D721Med (cell line): ENCODE data around the gene RBM44.

Source experiments
- DNase-seq: peaks from one replicate; pipeline ENCODE4 v3.0.0; 2011; ENCODE audit warnings: low spot score; ENCODE audit not compliant: insufficient read length
- FAIRE-seq: peaks from 2 replicates; lab custom pipeline; 2011; peaks lifted over from hg19 to GRCh38; lab: Jason Lieb, UNC
- CTCF ChIP-seq: IDR thresholded peaks from 2 replicates; pipeline ENCODE4 v1.5.1; 2012; ENCODE audit warnings: mild to moderate bottlenecking, control low read depth; ENCODE audit not compliant: insufficient read depth; ENCODE audit errors: missing control alignments

Gene RBM44

GRCh38 chr2:237876951-237877491 is 78.4 kb downstream of the RBM44 start:
- FAIRE-seq (no peak), DNase-seq (no peak)
- TF ChIP-seq CTCF: no peak

- FAIRE-seq: no peak
- DNase-seq: no peak
- TF ChIP-seq CTCF: no peak
Measured at GRCh38 chr2:237877576-237878307, 79.2 kb downstream of the RBM44 start.

DNA sequence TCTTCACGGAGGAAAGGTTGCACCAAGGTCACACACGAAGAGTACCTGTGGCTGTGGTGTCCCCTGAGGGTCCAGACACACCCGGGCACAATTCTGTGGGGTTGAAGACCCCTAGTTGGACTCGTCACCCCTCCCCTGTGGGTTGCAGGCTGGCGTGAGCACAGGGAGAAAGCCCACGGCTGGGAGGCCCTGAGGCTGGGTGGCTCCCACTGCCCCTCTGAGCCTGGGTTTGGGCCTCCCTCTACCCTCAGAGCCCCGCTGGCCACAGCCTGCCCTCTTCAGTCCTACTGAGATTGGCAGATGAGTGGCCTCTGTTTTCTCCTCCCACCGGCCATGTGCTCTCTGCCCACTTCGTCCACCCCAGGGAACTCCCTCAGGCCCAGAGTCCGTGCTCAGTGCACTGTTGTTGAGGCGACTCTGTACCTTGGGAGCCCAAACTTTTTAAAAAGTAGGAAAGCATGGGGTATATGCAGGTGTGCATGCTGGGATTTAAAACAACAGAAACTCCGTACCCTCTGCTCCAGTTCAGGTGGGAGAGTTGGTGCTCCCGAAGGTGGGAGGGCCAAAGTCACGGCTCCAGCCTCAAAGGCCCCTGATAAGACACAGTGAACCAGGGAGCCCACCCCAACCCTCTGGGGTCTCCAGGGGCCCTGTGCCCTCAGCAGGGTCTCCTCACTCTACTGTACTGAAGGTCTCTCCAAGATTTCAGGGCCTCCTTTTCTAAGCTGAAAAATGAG is 79.9 kb downstream of the RBM44 start:
- no peak for FAIRE-seq
- no peak for DNase-seq

GRCh38 chr2:237879058-237879430 is 80.5 kb downstream of the RBM44 start:
- no peak for TF ChIP-seq CTCF
- DNase-seq (no peak), FAIRE-seq (no peak)

More for the DNA sequence above, 79.9 kb downstream of the RBM44 start:
- TF ChIP-seq CTCF: no peak

DNA sequence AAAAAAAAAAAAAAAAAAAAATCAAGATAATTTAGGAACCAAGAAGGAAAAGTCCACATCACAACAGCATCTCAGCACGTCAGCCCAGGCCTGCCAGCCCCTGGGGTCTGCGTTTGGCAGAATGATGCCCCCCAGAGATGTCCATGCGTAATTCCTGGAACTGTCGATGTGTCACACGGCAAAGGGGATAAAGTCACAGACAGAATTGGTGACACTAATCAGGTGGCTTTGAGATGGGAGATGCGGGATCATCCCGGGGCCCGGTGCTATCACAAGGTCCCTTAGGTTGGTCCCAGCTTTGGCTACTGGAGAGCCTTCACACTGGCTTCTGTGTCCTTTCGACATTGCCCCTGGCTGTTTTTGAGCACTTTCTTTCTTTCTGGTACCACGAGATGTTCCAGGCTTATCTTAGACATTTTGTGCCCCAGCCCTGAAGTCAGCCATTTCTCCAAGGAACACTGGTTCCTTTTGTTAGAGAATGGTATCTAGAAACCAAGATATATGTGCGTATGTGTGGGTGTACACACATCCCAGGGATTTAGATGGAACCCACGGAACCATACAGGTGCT is 81.5 kb downstream of the RBM44 start:
- no peak for DNase-seq
- TF ChIP-seq CTCF: no peak
- FAIRE-seq: no peak

- TF ChIP-seq CTCF: no peak
- DNase-seq (no peak), FAIRE-seq (no peak)
Measured at GRCh38 chr2:237882510-237883481, 84.2 kb downstream of the RBM44 start.
